Osteocyte (in vitro differentiated cells): Measurements from ENCODE around the gene DNLZ. TPM values are rescaled to one million over a fixed set of nuclear protein-coding genes. Genes with fewer than 3 reads are reported as not detected.

Source experiments
- DNase-seq: peaks from one replicate; pipeline ENCODE4 v3.0.0; 2021; ENCODE audit warnings: mixed read lengths; ENCODE audit not compliant: unreplicated experiment; ENCODE audit errors: extremely low spot score
- H3K27ac Mint-ChIP-seq: one replicate; pipeline ENCODE4 v1.8.0; 2021; ENCODE audit warnings: mild to moderate bottlenecking, mixed read lengths; ENCODE audit not compliant: unreplicated experiment
- H3K27me3 Mint-ChIP-seq: one replicate; pipeline ENCODE4 v1.8.0; 2021; ENCODE audit warnings: mixed read lengths; ENCODE audit not compliant: unreplicated experiment
- H3K36me3 Mint-ChIP-seq: one replicate; pipeline ENCODE4 v1.8.0; 2021; ENCODE audit warnings: mixed read lengths; ENCODE audit not compliant: unreplicated experiment
- H3K4me1 Mint-ChIP-seq: one replicate; pipeline ENCODE4 v1.8.0; 2021; ENCODE audit warnings: mixed read lengths; ENCODE audit not compliant: unreplicated experiment
- H3K4me3 Mint-ChIP-seq: one replicate; pipeline ENCODE4 v1.8.0; 2021; ENCODE audit warnings: mild to moderate bottlenecking, moderate library complexity, mixed read lengths; ENCODE audit not compliant: unreplicated experiment
- H3K9me3 Mint-ChIP-seq: one replicate; pipeline ENCODE4 v1.8.0; 2021; ENCODE audit warnings: mixed read lengths; ENCODE audit not compliant: unreplicated experiment
- CTCF ChIP-seq: fragments of 200-600 bp; sonication (generic); IDR thresholded peaks from 2 replicates; pipeline ENCODE4 v1.5.0; 2021; ENCODE audit warnings: antibody characterized with exemption, mild to moderate bottlenecking, moderate library complexity
- total RNA-seq: library from RNA; stranded (reverse); gene quantifications from 2 replicates; pipeline ENCODE4 v1.2.1, GENCODE V29; 2021

Gene DNLZ
- total RNA-seq, 1 donor from 2014 or later, result 17.6 TPM

- no peak overlapping the region for H3K4me3 Mint-ChIP-seq
- DNase-seq, result no peak
- H3K27ac Mint-ChIP-seq, result no peak overlapping the region
- no peaks in the 10 kb centered on the region for H3K27me3 Mint-ChIP-seq
- no peak for TF ChIP-seq CTCF
- H3K9me3 Mint-ChIP-seq, result no peaks in the 10 kb centered on the region
- no peaks in the 10 kb centered on the region for H3K36me3 Mint-ChIP-seq
- H3K4me1 Mint-ChIP-seq, result peaks cover 2% of the 10 kb centered on the region
Measured at GRCh38 chr9:136359774-136360718, 3.5 kb downstream of the DNLZ start.

GRCh38 chr9:136358888-136359287, 4.7 kb downstream of the DNLZ start:
- H3K9me3 Mint-ChIP-seq, result no peaks in the 10 kb centered on the region
- no peaks in the 10 kb centered on the region for H3K36me3 Mint-ChIP-seq
- no peak overlapping the region for H3K4me3 Mint-ChIP-seq
- DNase-seq, result no peak
- peaks cover 11% of the 10 kb centered on the region for H3K4me1 Mint-ChIP-seq
- H3K27me3 Mint-ChIP-seq, result no peaks in the 10 kb centered on the region
- H3K27ac Mint-ChIP-seq, result no peak overlapping the region
- no peak for TF ChIP-seq CTCF

GRCh38 chr9:136358016-136358415, 5.5 kb downstream of the DNLZ start:
- peaks cover 11% of the 10 kb centered on the region for H3K4me1 Mint-ChIP-seq
- no peaks in the 10 kb centered on the region for H3K9me3 Mint-ChIP-seq
- DNase-seq, result no peak
- H3K4me3 Mint-ChIP-seq, result no peak overlapping the region
- H3K36me3 Mint-ChIP-seq, result no peaks in the 10 kb centered on the region
- no peaks in the 10 kb centered on the region for H3K27me3 Mint-ChIP-seq
- no peak overlapping the region for H3K27ac Mint-ChIP-seq
- TF ChIP-seq CTCF, result no peak

- no peak for DNase-seq
- Mint-ChIP-seq H3K36me3 (no peaks in the 10 kb centered on the region), H3K27ac (no peak overlapping the region), H3K4me1 (peaks cover 9% of the 10 kb centered on the region), H3K9me3 (no peaks in the 10 kb centered on the region), H3K4me3 (no peak overlapping the region), H3K27me3 (no peaks in the 10 kb centered on the region)
- no peak for TF ChIP-seq CTCF
Measured at GRCh38 chr9:136357202-136357725, 6.3 kb downstream of the DNLZ start.
